CD4-positive, alpha-beta T cell treated with Interleukin-6 for 4 hours (primary cell): Measurements from ENCODE around the gene CORO1C.
"Not testable (repeated sequence)": the region's sequence is repeated elsewhere in the genome, so short reads cannot be mapped to it uniquely, and the experiment has no call there.

Experiments used
- DNase-seq: peaks from one replicate; pipeline ENCODE4 v3.0.0-alpha.2; 2020; ENCODE audit warnings: mixed read lengths

CORO1C gene

DNA sequence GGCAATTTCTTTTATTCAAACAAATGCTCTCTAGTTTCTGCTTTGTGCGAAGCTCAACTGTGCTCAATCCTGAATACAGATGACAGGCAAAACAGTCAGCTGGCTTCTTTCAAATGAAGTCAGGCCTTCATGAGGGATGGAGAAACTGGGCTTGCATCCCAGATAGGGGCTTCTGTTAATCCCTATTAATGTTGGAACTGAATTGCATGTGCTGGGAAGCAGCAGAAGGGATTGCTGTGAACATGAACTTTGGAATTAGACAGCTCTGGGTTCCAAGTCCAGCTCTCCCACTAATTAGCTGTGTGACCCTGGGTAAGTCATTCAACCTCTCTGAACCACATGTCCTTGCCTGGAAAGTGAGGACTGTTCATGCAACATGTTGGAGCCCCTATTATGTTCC is 21.1 kb upstream of the CORO1C start:
- no peak for DNase-seq

DNA sequence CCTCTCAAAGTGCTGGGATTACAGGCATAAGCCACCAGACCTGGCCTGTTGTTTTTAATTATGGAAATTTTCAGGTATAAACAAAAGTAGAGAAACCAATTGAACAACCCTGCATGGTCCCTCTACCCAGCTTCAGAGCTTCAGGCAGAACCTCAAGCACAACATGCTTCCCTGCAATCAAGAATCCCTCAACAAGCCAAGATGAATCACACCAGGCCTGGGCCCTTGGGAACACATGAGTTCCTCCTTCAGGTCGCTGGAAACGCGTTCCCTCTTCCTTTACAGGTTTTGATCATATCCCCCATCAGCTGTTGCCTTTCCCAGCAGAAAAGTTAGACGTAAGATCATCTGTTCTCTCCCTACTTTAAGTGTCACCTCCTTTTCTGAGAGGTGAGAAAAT is 20.5 kb upstream of the CORO1C start:
- no peak for DNase-seq

- not testable (repeated sequence) for DNase-seq
Measured at GRCh38 chr12:108751003-108751402, 19.7 kb upstream of the CORO1C start.

GRCh38 chr12:108750526-108750925 is 19.2 kb upstream of the CORO1C start:
- no peak for DNase-seq

- DNase-seq = no peak
Measured at GRCh38 chr12:108747563-108747962, 16.2 kb upstream of the CORO1C start.

GRCh38 chr12:108745641-108746040 is 14.3 kb upstream of the CORO1C start:
- DNase-seq = no peak

- no peak for DNase-seq
Measured at GRCh38 chr12:108744021-108744897, 12.9 kb upstream of the CORO1C start.

- DNase-seq = no peak
Measured at GRCh38 chr12:108738170-108738569, 6.9 kb upstream of the CORO1C start.

DNA sequence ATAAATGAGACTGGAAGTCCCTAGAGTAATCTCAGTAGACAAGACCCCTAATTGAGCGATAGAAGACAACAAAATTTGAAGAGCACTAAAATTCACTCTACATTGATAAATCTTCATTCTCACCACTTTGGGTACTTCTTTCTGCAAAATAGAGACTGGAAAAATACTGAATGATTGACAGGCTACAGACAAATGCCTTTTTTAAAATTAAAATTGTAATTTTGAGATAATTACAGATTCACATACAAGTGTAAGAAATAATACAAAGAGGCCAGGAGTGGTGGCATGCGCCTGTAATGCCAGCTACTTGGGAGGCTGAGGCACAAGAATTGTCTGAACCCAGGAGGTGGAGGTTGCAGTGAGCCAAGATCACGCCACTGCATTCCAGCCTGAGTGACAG is 4.5 kb upstream of the CORO1C start:
- no peak for DNase-seq

DNA sequence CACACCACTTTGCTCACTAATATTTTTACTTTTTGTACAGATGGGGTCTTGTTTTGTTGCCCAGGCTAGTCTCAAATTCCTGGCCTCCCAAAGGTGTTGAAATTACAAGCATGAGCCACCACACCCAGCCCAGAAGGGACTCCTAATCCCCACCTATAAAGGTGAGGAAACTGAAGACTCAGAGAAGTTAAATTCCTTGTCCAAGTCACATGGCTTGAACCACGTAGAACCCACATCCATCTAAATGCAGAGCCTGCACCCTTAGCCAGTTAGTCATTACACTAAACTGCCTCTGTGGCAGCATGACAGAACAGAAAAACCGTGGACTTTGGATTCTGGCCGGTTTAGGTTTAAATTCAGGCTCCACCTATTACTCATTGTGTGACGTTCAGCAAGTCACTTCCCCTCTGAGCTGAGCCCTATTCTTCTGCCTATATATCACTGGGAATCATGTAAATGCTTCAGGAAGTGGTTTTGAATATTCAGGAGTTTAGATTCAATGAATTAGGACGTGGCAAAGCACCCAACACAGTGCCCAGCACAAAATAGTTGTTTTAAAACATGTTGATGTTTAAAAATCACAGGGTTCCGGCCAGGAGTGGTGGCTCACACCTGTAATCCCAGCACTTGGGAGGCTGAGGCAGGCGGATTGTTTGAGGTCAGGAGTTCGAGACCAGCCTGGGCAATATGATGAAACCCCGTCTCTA is 3.0 kb upstream of the CORO1C start:
- DNase-seq = no peak

DNA sequence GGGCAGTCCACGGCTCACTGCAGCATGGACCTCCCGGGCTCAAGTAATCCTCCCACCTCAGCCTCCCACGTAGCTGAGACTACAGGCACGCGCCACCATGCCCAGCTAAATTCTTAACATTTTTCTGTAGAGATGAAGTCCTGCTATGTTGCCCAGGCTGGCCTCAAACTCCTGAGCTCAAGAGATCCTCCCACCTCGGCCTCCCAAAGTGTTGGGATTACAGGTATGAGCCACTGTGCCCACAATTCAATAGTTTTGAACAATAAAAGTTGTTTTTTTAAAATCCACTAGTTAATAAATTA is 1.9 kb upstream of the CORO1C start:
- not testable (repeated sequence) for DNase-seq

DNA sequence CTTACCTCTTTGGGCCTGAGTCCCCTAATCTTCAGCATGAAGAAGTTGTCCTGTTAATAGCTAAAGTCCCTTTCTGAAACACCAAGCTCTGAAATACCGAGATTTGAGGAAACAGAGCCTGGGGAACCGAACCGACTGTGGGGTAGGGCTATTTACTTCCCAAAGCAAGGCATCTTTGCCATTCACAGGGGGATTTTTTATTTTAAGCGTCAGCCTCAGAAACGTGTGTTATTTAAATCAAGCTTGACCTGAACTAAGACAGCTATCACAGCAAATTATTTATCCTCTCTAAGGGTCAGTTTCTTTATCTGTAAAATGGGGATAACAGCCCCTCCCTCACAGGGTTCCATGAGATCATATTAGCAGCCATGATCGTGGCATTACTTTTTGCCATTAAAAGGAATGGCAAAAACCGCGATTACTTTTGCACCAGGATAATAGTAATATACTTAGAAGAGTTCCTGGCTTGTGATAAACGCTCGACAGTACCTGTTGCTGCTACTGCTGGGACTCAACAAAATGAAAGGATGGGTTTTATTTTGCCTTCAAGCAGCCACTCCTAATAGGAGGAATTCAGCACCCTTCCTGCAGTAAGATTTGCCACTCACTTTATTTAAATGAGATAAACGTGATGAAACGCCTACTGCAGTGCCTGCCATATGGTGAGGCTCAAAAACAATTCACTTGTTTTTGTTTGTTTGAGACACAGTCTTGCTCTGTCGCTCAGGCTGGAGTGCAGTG is 1.3 kb upstream of the CORO1C start:
- DNase-seq = no peak

DNA sequence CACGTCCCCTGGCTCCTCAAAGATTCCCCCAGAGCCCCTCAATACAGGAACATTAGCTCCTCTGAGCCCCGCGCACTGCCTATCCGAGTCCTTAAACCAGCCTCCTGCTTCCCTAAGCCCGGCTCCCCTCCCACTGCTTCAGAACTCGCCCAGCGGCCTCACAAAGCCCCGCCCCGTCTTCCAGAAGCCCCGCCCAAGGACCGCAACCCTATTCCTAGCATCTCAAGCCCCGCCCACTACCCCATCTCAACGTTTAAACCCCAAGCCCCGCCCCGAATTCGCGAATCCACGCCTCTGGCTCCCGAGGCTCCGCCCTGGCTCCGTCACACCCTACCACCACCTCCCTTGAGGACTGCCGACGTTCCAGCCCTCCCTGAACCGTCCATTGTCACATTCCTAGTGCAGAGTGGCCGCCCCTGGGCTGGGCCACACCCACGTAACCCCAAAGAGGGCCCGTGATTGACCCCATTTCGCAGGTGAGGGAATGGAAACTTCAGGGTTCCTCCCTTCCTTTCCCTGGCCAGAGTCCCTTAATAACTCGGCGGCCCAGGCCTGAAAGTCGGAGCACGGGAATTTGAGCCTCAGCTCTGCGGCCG is 646 bp upstream of the CORO1C start:
- peak; percentile 99 for DNase-seq

DNA sequence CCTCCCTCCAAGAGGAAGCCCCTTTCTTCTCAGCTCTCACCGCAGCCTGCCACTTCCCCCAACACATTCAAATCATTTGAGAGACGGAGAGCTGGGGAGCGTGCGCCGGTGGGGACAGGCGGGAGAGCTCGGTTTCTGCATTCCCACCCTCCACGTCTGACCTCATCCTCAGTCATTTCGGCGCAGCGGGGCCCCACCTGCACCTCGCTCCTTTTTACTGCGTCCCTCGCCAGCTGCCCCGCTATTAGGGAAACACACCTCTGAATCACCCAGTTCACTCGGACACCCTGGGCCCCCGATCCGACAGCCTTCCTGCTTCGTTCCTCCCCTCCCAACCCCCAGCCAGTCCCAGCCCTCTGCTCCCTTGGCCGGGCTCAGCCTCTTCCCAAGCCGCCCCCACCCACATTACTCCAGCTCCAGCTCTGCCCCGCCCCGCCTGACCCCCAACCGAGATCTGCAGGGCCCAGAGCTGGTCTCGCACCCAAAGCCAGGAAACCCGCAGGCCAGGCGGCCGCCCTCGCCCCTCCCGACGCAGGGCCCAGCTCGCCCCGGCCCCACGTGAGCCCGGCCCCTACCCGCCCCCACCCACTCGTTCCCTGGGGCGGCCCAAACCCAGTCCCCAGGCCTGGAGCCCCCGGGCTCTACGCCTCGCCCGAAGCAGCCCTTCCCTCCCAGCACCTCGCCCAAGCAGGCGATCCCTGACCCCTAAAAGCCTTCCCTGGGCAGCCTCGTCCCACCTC is 783 bp downstream of the CORO1C start:
- peak; percentile 44 for DNase-seq

DNA sequence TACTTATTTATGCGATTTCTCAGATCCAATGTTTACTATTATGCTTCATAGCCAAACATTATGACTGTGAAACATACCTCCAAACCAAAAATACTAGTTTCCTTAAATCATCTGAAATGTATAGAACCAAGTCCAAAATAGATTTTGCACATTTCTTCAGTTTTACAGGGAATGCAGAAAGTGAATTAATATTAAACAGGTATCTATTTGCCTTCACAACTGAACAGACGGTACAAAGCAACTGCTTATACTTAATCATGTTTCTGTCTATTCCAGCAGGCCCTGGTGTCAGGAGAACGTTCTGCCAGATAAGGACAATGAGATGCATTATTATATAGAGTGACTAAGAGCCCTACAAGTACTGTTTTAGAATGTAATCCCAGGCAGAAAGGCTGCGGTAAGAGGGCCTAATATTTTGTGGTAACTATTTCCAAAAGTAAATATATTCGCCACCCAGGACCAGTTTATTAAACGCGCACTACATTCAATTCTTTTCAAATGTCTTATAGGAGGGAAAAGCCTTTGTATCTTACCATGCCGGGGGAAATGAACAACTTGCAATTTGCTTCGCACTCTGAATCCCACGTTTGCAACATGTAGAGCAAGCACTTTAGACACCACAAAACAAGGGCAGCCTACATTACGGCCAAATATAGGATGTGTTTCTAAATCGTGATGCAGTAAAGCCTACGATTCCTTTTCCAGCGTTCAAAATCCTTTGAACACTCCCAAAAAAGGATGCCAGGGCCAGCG is 1.5 kb downstream of the CORO1C start:
- DNase-seq = no peak

DNA sequence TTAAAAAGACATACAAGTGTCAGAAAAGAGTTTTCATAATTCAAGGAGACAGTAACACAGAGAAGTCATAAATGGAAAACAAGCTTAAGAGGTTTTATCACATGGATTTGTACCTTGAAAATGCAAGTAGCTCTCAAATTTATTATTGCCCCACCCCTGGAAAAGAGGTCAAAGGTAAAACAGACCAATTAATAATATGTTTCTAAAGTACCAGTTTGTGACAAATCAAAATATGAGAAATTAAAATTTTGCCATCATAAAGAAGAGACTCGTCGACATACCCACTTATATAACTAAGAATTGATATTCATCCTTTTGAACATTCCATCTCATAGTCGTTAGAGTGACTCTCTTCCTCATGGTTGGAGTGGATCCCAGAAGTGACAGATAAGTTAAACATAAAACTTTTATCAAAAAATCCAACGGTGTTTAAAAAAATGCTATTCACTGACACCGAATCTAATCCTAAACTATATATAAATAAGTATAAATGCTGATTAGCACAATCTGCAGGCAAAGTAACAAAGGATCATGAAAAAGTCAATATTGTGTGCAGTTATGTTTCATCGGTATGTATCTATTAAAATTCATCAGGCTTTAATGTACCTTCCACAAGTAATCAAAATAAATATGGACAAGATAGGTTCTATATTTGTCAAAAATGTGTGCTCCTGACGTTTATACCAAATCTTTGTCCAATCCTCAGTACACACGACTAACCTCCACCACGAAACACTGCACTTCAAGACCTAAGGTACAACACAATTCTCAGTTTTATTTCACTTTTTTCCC is 2.3 kb downstream of the CORO1C start:
- DNase-seq = no peak

DNA sequence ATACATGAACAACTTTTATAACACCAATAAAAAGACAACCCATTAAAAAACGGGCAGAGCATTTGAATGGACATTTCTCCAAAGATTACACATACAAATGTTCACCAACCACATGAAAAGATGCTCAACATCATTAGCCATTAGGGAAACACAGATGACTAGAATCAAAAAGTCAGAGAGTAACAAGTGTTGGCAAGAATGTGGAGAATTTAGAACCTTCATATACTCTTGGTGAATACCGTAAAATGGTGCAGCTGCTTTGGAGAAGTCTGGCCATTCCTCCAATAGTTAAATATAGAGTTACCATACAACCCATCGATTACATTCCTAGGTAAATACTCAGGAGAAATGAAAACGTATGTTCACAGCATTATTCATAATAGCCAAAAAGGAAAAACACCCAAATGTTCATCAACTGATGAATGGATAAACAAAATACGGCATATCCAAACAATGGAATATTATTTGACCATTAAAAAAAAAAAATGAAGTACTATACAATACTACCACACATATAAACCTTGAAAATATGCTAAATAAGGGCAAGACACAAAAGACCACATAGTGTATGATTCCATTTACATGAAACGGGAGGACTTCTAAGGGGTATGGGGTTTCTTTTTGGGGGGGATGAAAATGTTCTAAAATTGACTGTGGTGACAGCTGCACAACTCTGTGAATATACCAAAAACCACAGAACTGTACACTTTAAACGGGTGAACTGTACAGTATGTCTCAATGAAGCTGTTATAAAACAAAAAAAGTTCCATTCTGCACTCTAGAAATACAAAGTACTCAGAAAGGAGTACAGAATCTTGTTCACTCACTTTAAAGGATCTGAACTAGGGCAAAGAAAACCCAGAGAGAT is 3.2 kb downstream of the CORO1C start:
- DNase-seq = no peak

DNA sequence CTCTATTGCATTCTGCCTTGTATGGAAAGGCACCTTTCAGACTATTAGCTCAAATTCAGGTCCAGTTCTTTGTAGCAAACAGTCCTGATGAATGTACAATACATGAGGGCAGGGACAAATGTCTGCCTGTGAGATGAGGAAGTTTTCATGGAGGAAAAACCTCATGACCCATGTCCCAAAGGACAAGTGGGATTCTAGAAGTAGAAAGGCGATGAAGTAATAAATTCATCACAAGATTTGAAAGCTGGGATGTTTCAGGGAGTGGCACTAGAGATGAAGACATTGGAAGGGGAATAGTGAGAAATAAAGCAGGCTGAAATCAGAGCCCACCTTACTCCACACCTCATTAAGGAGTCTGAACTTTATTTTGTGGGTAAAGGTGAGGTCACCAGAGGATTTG is 4.2 kb downstream of the CORO1C start:
- DNase-seq = no peak

- no peak for DNase-seq
Measured at GRCh38 chr12:108724890-108725151, 6.5 kb downstream of the CORO1C start.
